ENCODE measurements around the gene PROS1.

PROS1 gene

DNA sequence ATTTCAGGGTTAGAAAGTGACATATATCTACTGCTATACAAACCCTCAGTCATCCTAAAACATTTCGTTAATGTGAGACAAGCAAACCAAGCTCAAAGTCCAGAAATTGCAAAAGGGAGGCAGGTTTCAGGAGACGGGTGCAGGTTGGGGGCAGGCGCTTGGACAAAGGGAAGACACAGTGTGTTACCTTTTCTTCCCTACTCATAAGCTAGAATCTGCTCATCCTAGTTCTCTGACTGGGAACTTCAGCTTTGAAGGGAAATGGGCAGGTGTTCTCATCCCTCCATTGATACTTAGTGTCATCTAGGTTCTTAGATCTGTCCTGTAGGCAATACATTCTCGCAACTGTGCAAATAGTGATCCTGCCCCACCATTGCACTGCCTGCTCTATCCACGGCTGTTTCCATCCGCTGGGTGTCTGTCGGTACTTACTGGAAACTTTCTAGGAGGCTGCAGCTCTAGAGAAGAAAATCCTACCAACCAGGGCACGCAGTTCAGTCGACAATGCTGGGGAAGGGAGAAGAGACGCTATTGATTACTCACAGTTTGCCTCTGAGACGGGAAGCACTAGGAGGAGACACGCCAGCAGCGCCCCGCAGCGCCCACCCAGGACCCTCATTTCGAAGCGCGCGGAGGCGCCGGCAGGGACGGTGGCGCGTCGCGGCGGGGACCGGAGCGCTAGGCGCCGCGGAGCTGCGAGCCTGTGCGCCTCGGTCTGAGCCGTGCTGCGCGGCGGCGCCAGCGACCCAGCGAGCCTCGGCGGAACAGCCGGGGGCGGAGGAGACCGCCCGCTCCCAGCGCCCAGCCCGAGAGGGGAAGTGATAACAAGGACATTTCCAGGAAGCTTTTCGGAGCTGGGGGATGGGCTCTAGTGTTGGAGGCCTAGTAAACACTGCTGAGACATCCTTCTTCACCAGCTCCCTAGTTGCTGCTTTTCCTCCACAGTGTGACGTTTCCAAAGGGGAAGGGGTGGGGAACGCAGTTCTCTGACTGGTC lies at the start of gene PROS1:
TSS of gene PROS1 (minus strand) at position 766 of the 996 bp plus-strand sequence. CDS start at position 619, 147 bp downstream.
- DNase-seq, result peak; percentile 11

DNA sequence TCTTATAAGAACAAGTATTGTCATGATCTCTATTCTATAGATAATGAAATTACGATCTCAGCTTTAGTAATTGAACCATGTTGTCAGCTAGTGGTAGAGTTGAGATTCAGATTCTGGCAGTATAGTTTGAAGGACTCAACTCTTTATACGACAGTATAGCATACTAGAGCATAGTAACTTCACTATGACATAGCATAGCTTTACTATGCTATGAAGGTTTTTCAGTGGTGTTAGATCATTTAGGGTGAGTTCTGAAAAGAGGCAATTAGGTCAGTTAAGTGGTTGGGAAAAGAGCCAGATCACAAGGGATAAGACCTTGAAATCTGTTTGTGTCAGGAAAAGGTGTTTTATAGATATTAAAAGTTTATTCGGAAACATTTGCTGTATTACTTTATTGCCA lies 46.6 kb upstream of the PROS1 start:
- no peak for DNase-seq

DNA sequence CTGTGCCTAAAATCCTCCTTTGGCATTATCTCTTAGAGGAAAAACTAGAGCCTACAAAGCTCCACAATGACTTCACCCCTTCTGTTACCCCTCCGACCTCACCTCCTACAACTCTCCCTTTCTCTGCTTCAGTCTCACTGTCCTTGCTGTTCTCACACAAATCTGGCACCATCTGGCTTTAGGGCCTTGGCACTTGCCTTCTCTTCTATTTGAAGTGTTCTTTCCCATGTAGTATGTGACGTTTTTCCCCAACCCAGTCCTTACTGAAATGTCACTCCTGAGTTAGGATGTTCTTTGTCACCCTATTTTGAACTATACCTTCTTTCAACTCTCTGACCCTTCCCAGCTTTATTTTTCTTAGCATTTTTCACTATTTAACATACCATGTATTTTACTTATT lies 46.0 kb upstream of the PROS1 start:
- no peak for DNase-seq

GRCh38 chr3:94015025-94015424 lies 41.3 kb upstream of the PROS1 start:
- no peak for DNase-seq

DNA sequence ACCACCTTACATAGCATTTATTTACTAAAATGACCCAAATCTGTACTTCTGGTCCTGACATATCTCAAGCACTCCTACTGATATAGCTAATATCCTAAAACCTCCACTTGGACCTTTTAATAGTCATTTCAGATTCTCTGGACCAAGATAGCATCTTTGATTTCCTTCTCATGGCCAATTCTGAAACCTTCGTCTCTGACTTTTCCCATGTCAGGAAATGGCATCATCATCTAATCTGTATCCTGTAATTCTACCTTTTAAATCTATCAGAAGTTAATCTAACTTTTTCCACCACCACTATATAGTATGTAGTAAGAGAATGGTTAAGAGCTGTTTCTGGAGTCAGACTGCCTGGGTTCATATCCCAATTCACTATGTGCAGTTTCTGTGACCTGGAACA lies 38.5 kb upstream of the PROS1 start:
- no peak for DNase-seq

DNA sequence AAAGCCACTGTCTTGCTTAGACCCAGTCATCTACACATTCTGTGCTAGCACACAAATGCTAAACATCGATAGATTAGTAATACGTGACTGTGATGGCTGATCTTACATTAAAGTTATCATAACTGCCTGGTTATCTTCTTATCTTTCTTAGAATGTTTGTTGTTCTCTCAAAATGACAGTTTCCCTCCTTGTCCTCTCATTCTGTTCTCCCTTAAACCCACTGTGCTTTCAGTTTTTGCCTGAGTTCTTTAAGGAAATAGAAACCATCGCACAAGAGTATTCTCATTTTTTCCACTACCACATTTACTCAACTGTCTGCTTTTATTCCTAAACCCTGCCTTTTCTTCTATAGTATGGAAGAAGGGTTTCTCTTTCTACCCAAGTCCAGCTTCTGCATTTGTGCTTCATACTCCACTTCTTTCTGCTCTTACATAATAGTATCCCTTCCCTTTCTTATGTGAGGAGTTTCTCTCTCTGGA lies 37.6 kb upstream of the PROS1 start:
- DNase-seq, result no peak

- DNase-seq, result no peak
Measured at GRCh38 chr3:94009608-94010007, 35.9 kb upstream of the PROS1 start.

DNA sequence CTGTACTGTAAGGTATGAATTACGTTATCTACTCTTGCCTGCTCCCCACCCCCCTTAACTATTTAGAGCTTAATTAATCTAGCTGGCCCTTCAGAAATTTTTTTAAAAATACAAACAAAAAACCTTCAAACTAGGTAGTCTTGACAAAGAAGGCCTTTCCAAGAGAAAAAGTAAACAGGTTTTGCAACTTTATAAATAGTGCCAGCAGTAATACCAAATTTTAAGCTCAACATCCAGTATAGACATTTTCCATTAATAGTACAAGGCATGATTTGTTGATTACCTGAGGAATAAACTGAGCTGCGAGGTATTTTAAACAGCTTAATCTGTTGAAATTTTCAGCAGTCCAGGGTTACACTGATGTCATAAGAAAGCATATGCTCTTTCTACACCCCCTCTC lies 34.6 kb upstream of the PROS1 start:
- DNase-seq, result no peak

DNA sequence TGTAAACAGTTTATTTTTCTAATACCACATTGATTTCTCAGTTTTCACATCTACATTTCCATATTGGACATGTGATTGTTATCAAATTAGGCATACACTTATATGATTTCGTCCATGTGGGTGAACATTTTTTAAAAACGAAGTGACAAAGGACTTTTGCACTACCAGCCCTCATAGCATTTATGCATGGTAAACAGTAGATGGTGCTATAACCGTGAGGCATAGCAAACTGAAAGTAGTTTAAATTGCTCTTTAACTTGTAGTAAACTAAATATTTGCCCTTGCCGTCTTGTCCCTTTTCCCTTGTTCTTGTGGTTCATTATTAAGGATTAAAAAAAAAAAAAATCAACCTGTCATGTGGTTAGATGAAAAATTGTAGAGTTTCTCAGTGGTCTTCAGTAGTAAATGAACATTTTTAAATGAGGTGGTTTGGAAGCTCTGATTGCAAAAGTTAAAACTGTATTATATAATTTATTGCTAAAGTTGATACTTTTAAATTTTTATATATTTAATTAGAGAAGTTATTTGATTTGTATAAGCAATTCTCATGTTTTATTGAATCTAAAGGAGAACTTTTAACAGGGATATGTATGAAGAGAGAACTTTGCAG lies 30.7 kb upstream of the PROS1 start:
- peak; percentile 9 for DNase-seq

- no peak for DNase-seq
Measured at GRCh38 chr3:94001827-94002495, 28.3 kb upstream of the PROS1 start.

GRCh38 chr3:94001191-94001590 lies 27.5 kb upstream of the PROS1 start:
- DNase-seq, result no peak

DNA sequence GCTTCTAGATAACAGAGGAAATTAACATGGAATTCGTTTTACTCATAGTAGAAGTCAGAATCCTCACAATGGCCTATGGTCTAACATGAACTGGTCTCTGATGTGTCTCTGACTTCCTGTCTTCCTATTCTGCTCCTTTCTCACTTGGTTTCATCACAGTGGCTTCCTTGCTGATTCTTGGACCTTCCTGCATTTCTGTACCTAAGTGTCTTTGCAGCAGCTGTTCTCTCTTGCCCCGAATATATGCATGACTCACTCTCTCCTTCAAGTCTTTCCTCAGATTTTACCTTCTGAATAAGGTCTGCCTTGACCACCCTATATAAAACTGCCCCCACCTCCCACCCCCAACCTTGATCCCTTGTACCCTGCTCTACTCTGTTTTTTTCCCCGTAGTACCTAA lies 20.4 kb upstream of the PROS1 start:
- no peak for DNase-seq

GRCh38 chr3:93992207-93992606 lies 18.5 kb upstream of the PROS1 start:
- no peak for DNase-seq

GRCh38 chr3:93991631-93992030 lies 17.9 kb upstream of the PROS1 start:
- DNase-seq, result no peak

GRCh38 chr3:93989241-93989640 lies 15.5 kb upstream of the PROS1 start:
- no peak for DNase-seq

GRCh38 chr3:93988764-93989163 lies 15.1 kb upstream of the PROS1 start:
- no peak for DNase-seq

DNA sequence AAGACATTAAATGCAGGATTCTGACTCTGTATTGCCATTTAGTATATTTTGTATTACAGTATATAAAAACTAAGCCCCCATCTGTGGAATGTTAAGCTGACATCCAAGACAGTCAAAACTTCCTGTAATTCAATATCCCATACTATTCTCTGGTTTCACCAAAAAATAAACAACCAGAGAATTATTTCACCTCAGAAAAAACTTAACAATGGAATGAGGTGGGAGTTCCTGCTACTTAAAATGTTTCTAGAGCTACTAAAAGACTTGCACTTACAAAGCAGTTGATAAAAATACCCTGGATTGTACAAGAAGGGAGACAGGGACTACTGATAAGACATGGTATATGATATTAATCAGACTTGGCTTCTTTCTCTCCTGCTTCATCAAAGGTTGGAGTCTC lies 14.6 kb upstream of the PROS1 start:
- no peak for DNase-seq

DNA sequence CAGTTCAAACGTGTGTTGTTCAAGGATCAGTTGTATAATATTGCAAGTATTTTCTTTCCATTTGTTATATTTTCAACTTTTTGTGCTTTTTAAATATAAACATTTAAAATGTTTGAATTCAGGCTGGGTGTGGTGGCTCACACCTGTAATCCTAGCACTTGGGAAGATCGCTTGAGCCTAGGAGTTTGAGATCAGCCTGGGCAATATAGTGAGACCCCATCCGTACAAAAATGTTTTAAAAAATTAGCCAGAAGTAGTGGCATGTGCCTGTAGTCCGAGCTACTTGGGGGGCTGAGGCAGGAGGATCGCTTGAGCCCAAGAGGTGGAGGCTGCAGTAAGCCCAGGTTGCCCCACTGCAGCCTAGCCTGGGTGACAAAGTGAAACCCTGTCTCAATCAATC lies 10.9 kb upstream of the PROS1 start:
- DNase-seq, result no peak

DNA sequence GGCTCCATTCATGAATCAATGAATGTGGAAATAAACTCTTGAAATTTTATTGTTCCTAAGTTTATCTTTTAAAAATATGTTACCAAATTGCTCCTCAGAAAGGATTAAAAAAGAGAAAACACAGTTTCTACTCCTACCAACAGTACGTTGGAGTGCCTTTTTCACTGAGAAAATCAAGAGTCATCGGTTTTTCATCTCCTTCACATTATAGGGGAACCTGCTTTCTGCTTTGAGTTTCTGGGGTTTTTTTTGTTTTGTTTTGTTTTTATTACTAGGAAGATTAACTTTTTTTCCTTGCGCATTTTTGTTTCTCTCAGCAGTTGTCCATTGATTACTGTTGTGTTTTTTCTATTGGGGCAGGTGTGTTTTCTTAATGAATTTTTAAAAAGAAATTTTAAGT lies 9.7 kb upstream of the PROS1 start:
- DNase-seq, result no peak

GRCh38 chr3:93981649-93982048 lies 8.0 kb upstream of the PROS1 start:
- DNase-seq, result no peak

- peak; percentile 93 for DNase-seq
Measured at GRCh38 chr3:93979850-93980676, 6.4 kb upstream of the PROS1 start, which contains the start of gene ARL13B. TSS of gene ARL13B (plus strand) at chr3:93980155. CDS start at chr3:93980424, 269 bp downstream.

DNA sequence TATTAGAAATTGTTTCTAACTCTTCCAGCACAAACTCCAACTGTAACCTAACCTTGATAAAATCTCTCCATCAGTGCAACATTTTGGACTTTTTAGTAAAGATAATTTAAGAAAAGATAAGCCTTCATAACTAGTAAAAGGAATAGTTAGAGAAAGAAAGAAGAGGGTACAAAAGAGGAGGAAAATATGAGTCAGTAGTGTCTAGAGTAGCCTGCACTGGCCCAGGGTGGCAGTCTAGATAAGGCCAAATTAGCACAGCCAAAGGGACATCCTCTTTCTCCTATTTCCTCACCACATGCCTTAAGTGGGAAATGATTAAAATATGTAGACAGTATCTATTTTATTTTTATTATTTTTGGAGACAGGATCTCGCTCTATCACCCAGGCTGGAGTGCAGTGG lies 3.7 kb downstream of the PROS1 start:
- no peak for DNase-seq

DNA sequence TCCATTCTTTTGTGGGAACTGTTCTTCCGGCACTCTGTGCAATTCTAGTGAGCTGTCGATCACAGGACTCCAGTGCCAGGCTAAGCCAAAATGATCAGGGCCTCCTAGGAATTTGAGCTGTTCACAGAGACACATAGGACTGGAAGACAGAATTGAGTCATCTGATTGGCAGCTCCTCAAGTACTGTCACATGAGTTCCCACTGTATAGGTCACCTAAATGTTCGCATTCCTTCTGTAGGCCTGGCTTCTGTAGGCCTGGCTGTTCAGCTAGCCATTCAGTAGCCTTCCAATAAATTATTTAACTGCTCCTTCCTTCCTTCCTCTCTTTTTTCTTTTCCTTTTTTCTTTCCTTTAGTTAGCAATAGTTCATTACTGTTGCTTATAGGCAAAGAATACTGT lies 4.3 kb downstream of the PROS1 start:
- no peak for DNase-seq

Data from NCI-H1694 treated with DMSO at 0.1 percent for 48 hours (cell line).